SW 1271 (cell line): Measurements from ENCODE around the gene TRPV4.
"Not testable (repeated sequence)": the region's sequence is repeated elsewhere in the genome, so short reads cannot be mapped to it uniquely, and the experiment has no call there.

Source experiments
- DNase-seq, 2 experiments: peaks; one replicate each; lab custom pipeline; 2025; lab: John Stamatoyannopoulos, UW

Gene TRPV4

DNA sequence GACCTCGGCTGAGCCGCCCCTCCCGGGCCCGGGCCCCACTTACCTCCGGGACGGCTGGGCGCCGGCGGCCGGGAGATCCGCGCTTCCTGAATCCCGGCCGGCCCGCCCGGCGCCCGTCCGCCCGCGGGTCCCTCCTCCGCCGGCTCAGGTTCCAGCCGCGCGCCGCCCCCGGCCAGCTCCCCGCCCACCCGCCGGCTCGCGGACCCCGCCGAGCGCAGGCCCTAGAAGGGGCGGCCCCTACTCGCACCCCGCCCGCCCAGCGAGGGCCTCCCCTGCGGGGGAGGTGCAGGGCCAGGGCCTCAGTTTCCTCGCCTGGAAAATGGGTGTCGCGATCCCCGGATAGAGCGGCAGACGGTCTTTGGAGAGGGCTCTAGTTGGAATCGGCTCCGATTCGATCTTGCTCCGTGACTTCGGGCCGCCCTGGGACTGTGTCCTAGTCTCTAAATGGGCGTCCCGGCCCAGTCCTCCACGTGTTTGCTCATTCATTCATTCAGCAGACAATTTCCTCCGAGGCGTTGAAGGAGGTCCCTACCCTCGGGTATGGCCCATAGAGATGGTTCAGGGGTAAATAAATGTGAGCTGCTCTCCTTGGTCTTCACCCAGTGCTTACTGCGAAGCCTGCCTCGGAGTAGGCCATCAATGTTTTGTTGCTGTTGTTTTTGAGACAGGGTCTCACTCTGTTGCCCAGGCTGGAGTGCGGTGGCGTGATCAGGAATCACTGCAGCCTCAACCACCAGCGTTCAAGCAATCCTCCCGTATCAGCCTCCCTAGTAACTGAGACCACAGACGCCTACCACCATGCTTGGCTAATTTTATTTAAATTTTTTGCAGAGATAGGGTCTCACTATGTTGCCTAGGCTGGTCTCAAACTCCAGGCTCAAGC, at the start of gene TRPV4:
Gene TRPV4, minus strand, starts transcription at position 92 of the 883 bp plus-strand sequence. CDS start 18,602 bp downstream, outside the sequence.
- DNase-seq: no peak

DNA sequence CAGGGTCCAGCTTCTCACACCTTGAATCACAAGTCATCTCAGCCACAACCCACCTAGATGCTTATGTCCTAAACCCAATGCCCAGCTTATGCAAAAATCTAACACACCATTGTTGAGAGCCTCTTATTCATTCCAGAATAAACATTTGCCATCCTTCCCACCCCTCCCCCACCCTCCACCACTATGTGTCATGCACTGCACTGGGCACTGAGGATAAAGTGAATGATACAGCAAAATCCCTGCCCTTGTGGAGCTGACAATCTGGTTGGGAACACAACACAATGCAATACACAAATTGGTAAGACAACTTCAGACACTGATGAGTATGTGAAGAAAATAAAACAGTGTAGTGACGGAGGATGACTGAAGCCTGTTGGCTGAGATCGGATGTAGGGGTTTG, 48.6 kb upstream of the TRPV4 start:
- DNase-seq: no peak

DNA sequence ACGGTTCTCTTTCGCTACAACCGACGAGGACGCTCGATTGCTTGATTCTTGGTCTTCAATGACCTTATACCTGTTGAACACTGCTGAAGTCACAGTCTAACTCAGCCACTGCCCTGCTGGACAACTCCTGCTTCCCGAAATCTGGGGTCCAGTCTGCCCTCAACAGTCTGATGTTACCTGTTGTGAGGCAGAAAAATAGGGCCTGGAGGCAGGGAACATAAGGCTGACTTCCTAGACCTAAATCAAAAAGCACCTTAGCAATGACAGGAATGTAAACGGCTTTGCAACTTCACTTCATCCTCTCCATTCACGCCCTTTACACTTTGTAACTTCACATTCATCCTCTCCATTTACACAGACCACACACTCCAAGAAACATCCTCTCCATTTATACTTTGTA, 47.7 kb upstream of the TRPV4 start:
- no peak for DNase-seq

DNA sequence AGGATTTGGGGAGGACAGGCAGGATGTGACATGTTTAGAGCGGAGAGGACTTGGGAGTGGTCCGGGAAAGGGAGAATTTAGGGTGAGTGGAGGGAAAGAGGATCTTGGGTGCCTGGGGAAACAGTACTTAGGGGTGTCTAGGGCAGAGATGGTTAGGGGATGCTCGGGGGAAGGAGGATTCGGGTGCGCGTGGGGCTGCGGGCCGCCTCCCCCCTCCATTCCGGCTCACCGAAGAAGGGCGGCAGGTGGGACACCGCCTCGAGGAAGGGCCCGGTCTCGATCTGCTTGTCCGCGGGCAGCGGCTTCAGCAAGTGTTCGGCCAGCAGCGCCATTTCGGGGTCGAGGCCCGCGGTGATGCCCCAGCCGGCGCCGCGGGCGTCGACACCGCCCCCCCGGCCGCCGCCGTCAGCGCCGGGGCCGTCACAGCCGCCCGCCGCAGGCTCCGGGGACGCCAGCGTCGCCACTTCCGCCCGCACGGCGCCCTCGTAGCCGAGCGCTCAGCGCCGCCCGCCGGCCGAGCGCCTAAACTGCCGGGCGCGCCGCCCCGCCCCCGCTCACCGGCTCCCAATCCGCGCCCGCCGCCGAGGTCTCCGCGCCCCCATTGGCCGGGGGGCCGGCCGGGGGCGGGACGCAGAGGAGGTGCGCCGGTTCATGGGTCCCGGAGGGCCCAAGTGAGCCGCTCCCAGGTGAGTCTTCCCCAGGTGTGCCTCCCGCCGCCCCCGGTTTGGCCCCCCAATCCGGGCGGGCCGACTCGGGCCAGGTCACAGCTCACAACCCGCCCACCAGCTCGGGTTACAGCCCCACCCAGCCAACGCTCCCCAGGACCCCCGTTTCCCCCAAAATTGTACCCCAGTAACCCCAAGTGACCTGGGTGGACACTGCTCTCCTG, 47.1 kb upstream of the TRPV4 start, which contains the start of gene GLTP:
Gene GLTP, minus strand, starts transcription at position 499 of the 889 bp plus-strand sequence. Its CDS starts 167 bp downstream, at position 332.
- peak; percentile 58 to 70 for DNase-seq

DNA sequence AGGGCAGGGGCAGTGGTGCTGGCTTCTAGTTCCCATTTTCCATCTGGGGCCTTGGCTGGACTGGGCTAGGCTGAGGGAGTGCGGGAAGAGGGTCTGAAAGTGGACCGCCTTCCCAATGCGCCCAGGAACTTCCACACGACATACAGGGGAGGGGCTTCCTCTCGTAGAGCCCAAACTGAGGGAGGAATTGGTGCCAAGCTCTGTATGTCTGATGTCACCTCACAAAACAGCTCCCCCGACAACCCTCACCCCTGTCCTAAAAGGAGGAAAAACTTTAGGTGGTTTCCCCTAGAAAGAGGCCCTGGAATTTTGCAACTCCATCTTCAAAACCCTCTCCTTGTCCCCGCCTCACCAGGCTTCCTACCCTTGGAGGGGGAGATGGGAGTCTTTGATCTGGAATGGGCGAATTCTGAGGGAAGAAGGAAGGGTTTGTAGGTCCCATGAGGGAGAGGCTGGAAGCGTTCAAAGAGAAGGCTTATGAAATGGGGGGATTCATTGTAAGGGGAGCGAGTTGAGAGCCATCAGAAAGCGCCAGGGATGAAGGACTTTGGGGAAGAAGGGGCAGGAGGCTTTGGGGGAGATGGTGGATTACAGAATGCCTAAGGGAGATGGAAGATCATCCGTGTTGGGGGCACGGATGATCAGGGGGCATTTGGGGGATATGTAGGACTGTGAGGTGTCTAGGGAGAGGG, 46.3 kb upstream of the TRPV4 start:
- DNase-seq: no peak

DNA sequence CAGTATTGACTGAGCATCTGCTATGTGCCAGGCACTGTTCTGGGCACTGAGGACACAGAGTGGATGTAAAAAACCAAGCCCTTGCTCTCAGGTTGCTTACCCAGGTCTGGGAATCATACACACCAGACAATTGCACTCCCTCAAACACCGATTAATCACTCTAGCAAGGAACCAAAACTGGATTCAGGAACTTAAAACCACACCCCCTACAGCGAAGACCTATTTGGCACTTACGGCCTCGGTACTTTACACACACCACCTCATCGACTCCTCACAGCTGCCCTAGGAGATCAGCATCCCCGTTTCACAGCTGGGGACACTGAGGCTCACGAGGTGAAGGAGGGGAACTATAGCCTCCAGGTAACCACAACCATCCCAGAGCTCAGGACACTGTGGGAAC, 45.6 kb upstream of the TRPV4 start:
- no peak for DNase-seq

DNA sequence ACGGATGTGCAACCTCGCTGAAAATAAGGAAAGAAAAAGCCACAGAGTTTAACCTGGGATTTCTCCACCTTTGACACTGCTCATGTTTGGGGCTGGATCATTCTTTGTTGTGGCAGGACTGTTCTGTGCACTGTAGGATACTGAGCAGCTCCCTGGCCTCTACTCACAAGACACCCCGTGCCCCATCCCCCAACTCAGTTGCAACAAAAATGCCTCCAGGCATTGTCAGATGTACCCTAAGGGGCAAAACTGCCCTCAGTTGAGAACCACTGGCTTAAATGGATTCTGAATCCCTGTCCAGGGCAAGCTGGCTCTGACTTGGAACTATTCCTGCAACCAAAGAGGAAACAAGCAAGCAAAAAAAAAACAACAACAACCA, 45.0 kb upstream of the TRPV4 start:
- no peak for DNase-seq

DNA sequence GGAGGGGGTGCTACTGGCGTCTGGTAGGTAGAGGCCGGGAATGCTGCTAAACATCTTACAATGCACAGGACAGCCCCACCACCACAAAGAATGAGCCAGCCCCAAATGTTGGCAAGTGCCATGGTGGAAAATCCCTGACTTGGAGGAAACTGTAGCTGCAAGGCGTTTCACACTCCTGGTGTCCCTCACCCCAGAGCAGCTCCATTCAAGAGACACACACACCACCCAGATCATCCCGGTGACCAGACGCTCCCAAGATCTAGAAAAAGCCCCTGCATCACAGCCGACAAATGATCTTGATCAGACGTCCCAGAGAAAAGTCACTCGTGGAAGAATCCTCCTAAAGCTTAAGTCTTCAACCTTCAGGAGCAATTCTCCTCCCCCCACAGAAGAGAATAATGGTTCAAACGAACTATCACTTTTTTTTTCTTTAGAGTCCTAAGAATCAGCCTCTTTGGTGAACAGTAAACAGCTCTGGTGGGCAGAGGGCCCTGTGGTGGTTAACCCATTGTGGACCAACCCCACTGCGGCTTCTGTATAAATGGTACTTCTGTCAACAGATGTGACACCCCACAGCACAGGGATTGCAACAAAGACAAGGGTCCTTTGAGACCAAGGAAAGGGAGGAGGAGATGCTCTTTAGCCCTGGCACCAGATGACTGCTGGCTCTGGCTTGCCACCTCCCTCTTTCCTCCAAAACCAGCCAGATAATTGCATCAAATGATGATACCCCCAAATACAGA, 44.5 kb upstream of the TRPV4 start:
- DNase-seq: no peak

DNA sequence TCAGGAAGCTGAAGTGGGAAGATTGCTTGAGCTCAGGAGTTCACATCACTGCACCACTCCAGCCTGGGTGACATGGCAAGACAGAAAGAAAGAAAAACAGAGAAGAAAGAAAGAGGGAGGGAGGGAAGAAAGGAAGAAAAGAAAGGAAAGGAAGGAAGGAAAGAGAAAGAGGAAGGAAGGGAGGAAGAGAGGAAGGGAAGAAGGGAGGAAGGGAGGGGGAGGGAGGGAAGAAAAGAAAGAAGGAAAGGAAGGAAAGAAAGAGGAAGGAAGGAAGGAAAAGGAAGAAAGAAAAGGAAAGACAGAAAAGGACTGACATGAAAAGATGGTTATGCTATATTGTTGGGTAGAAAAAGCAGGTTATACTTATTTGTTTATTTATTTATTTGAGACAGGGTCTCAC, 43.2 kb upstream of the TRPV4 start:
- DNase-seq: no peak

DNA sequence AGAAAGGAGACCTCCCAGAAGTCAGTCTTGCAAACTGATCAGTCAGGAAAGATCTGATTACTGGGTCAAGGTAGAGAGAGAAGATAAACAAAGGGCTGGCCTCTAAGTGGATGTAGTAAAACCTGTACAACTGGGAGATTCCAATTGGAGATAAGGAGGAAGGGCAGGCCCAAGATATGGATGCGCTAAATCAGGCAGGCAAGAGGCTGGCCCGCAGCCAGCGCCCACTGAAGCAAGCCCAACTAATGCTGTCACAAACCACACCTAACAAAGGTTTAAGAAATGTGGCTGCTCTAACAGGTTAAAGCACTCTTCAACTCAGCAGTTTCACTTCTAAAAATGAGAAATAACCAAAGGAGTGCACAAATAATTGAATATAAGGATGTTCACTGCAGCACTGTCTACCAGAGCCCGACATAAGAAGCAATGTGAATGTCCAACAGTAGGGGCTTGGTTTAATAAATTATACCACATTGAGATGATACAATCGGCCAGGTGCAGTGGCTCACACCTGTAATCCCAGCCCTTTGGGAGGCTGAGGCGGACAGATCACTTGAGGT, 42.5 kb upstream of the TRPV4 start:
- DNase-seq: no peak

DNA sequence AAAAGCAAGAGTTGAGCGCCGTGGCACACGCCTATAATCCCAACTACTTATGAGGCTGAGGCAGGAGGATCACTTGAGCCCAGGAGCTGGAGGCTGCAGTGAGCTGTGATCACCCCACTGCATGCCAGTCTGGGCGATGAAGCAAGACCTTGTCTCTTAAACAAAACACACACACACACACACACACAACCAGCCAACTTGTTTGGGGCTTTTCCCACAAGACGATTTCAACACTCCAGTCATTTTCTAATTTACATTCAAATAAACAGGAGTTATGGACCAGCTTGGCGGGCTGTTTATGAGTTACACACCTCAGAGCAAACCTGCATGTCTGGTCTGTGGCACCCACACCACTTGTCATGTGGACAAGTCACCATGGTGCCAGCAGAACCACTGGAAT, 40.5 kb upstream of the TRPV4 start:
- no peak for DNase-seq

DNA sequence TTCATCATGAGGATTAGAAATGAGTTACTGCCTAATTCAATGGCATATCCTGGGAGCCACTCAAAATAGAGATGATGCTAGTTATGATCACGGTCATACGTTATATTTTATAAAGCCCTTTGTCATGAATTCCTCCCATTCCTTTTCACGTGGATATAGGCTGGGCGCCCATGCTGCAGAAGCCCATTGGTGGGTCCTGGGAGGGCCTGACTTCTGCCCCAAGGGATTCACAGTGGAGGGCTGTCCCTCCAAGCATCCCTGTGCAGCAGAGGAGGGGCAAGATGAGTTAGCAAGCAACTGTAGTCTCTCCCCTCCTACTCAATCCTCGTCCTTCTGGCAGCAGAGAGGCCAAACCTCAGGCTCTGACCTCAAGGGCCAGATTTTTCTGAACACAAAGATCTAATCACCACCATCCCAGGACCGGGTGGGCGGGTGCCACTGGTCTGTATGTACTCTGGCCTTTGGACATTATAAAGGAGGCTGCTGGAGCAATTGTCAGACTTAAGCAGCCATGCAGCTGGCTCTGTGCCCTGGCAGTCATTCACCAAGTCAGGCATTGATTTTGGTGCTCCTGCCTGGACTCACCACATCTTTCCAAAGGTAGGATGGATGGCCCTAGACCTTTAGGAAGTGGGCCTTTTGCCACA, 38.6 kb upstream of the TRPV4 start:
- DNase-seq: no peak

DNA sequence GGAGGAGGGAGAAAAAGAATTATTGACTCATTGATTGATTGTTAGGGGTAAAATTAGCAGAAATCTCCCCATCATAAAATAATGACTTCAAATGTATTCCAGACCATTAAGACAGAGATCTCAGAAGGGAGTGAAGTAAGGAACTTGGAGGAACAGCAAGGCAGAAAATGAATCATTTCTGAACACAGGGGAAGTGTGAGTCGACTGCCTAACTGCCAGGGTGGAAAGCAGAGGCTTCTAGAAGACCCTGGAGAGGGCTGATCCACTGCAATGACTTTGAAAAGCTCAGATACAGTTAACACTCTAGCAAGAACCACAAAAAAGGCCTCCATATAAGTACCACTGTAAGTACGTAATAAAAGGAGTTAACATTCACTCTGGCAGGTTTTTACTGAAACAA, 37.5 kb upstream of the TRPV4 start:
- peak in 1 of 2 experiments; percentile 13 for DNase-seq

DNA sequence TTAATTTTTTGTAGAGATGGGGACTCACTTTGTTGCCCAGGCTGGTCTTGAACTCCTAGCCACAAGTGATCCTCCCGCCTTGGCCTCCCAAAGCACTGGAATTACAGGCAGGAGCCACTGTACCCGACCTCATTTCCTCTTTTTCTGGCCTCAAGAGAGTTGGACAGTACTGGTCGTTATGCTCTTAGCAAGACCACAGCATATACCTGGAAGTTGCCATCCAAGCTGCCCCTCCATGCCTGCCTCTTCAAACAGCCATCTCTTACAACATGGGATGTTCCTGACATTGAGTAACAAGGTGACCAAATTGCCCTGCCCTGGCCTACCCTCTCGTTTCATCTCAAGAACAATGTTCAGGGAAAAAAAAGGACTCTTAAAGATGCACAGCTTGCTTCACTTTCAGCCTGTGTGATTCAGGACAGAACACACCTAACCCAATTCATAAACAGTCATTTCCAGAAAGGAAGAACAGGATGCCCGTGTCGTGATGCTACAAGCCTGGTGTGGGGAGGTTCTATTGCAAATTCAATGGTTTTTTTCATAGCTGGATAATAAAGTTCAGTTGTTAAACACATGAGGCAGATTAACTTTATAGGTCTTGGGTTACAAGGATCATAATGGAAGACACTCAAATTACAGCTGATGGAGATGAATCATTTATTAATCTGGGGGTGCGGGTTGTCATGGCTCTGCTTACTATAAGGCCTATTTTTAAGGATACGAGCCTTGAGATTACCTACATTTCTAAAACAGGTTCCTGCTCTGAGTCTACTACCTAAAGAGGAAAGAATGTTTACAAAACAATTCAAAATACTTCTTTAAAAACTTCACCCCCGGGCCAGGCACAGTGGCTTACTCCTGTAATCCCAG, 35.2 kb upstream of the TRPV4 start:
- DNase-seq: no peak

DNA sequence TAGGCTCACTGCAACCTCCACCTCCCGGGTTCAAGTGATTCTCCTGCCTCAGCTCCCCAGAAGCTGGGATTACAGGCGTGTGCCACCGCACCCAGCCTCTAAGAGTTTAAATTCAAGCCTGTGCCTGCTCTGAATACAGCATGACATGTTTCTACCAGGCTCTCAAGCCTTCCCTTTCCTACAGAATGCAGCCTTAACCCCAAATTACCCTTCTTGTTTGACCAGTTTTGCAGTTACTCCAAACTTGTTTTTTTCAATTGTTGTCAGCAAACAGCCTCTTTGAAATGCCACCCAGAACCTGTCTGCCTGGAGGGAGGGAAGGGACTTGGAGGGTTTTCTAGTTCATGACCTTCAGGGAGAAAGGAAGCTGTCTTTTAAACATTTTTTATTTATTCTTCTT, 31.7 kb upstream of the TRPV4 start:
- DNase-seq: no peak

DNA sequence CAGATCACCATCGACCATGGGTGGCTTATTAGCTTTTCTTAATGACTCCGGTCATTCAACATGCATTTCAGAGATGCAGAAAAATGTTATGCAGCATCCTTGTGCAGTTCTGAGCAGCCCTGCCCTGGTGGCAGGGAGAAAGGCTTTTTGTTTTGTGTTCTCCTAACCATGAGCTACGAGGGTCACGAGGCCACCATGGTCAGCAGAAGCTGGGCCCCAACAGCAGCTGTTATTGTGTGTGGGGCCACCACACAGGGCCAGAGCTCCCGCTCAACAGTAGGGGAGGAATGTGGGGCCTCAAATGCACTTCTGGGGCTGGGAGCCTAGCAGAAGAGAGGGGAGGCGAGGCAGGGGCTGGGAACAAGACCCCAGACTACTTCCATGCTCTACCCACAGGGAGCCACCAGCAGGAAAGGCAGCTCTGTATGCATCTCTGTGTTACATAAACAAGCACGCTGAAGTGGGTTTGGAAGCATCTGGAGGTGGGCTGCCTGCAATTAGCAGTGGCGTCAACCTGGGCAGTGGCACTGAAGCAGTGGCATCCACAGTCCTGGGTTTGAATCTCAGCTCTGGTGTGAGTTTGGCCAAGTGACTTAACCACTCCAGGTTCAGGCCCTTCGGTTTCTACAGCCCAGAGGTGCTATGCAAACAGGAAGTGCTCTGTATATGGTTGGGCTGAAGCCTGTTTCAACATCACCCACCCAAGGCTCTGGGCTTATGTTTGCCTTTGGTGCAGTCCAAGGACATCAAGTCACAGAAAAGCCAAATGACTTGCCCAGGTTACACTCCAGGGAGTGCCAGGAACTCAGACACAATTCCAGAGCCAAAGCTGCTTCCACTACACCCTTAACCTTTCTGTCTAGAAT, 30.9 kb upstream of the TRPV4 start:
- no peak for DNase-seq

DNA sequence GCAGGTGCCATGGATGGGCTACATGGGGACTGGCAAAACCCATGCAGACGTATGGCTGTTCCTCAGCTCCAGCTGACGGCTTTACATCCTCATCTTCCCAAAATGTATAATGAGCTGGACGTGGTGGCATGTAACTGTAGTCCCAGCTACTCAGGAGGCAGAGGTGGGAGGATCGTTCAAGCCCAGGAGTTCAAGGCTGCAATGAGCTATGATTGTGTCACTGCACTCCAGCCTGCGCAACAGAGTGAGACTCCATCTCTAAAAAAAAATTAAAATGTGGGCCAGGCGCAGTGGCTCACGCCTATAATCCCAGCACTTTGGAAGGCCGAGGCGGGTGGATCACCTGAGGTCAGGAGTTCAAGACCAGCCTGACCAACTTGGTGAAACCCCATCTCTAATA, 29.3 kb upstream of the TRPV4 start:
- not testable (repeated sequence) for DNase-seq

DNA sequence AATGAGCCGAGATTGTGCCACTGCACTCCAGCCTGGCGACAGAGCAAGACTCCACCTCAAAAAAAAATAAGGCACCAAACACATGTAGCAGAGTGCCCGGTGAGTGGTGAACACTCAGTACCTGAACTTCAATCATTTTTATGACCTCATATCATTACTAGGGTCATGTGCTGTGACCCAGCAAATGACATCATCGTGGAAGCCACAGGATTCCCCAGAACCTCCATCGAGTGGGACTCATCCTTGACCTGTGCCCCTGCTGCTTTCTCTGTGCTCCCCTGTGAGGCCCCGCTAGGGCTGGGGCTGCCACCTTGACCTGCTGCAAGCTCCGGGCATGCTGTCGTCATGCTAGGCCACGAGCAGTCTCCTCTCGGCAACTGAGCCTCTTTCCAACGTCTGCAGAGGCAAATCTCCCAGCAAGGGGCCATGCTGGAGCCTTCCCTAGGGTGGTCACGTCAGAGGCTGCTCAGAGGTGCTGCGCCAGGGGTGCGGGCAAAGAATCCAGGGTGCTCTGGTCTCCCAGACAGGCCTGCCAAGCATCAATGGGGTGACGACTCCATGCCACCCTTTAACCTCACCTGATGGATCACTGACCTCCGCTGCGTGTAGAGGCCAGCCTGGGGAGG, 28.6 kb upstream of the TRPV4 start:
- no peak for DNase-seq
